Upper lobe of left lung (tissue), 6 donors: Measurements from ENCODE around the gene LRBA. TPM values are rescaled to one million over a fixed set of nuclear protein-coding genes. Genes with fewer than 3 reads are reported as not detected.
"Not testable (repeated sequence)": the region's sequence is repeated elsewhere in the genome, so short reads cannot be mapped to it uniquely, and the experiment has no call there.

Source experiments
- ATAC-seq, 2 donors: fragments of 200-7000 bp; cut with Tn5 transposase; one replicate each; pipeline ENCODE4 v1.9.1; 2022; ENCODE audit warnings: mild to moderate bottlenecking in 2 of 2, moderate library complexity in 2 of 2; ENCODE audit not compliant: low FRiP score in 2 of 2
- DNase-seq, 2 donors: peaks; one replicate each; pipeline ENCODE4 v3.0.0-alpha.2; 2019 to 2020
- H3K27ac ChIP-seq, 4 donors: fragments of 200-600 bp; sonication (generic); one replicate each; pipeline ENCODE4 v1.5.1; 2016 to 2019
- H3K27me3 ChIP-seq, 4 donors: fragments of 200-600 bp; sonication (generic); one replicate each; pipeline ENCODE4 v1.5.1; 2017 to 2019
- H3K36me3 ChIP-seq, 4 donors: fragments of 200-600 bp; sonication (generic); one replicate each; pipeline ENCODE4 v1.5.1; 2016 to 2019
- H3K4me1 ChIP-seq, 4 donors: fragments of 200-600 bp; sonication (generic); one replicate each; pipeline ENCODE4 v1.5.1; 2018 to 2019
- H3K4me3 ChIP-seq, 4 donors: fragments of 200-600 bp; sonication (generic); one replicate each; pipeline ENCODE4 v1.5.1; 2017 to 2019; ENCODE audit warnings: mild to moderate bottlenecking in 2 of 4, moderate library complexity in 1 of 4
- H3K9me3 ChIP-seq, 4 donors: fragments of 200-600 bp; sonication (generic); one replicate each; pipeline ENCODE4 v1.5.1; 2018 to 2019
- EP300 ChIP-seq, 4 donors: sonication (generic); formaldehyde crosslinking; IDR thresholded peaks; one replicate each; pipeline ENCODE4 v1.5.1; 2017; ENCODE audit warnings: antibody characterized with exemption in 4 of 4, control low read depth in 2 of 4
- POLR2A ChIP-seq, 4 donors: fragments of 450-650 bp; IDR thresholded peaks; one replicate each; pipeline ENCODE4 v1.5.1; 2016 to 2017; ENCODE audit warnings: antibody characterized with exemption in 4 of 4, mild to moderate bottlenecking in 2 of 4
- POLR2AphosphoS5 ChIP-seq, 2 donors: sonication (generic); formaldehyde crosslinking; IDR thresholded peaks; one replicate each; pipeline ENCODE4 v1.5.1; 2017; ENCODE audit warnings: antibody characterized with exemption in 2 of 2
- WGBS, 2 donors: methylation state at CpG; one replicate each; pipeline ENCODE4 v1.1.5; 2017 to 2018; 5-methylcytosine and 5-hydroxymethylcytosine counted together
- total RNA-seq, 6 donors: library from RNA; depleted of rRNA in 4 of 6; stranded (reverse); fragments of >200 nt in 4 of 6; gene quantifications; one replicate each; pipeline versions ENCODE4 v1.1.0 to v1.2.1, GENCODE V29; 2016 to 2021
- TF ChIP-seq, protein P1 (sequence below), 6 experiments: fragments of 450-650 bp in 4 of 6; fragments of 200-600 bp in 2 of 6; sonication (generic) in 2 of 6; IDR thresholded peaks; one replicate each; pipeline ENCODE4 v1.5.1; 2016 to 2019; ENCODE audit warnings: antibody characterized with exemption in 6 of 6
- donor health status: DM: no; HTN: no; CAD: no; lungs with moderate emphysema.
- donor health status: DM: no; HTN: yes; CAD: no; lungs with severe emphysema.

The LRBA gene
- total RNA-seq, 6 donors from 2014 or later = 34.7 to 139 (median 56.4) TPM

DNA sequence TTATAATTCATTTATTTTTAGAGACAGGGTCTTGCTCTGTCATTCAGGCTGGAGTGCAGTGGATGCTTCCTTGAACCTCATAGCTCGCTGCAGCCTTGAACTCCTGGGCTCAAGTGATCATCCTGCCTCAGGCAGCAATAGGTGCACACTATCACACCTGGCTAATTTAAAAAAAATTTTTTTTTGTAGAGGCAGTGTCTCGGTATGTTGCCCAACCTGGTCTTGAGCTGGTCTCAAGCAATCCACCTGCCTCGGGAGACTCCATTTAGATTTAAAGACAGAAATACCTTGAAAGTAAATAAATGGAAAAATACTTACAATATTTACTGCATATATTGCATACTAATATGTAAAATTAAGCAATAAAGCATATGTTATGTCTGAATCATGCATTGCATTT, 473.4 kb downstream of the LRBA start:
- no peaks in the 10 kb centered on the region for H3K9me3 ChIP-seq
- no peak overlapping the region for H3K4me3 ChIP-seq
- H3K27me3 ChIP-seq = no peaks in the 10 kb centered on the region
- DNase-seq (no peak), ATAC-seq (no peak)
- TF ChIP-seq EP300 (IDR thresholded peaks at IDR 0.05) = no peak
- TF ChIP-seq POLR2AphosphoS5 (IDR thresholded peaks at IDR 0.05) = no peak
- TF ChIP-seq, protein P1, sequence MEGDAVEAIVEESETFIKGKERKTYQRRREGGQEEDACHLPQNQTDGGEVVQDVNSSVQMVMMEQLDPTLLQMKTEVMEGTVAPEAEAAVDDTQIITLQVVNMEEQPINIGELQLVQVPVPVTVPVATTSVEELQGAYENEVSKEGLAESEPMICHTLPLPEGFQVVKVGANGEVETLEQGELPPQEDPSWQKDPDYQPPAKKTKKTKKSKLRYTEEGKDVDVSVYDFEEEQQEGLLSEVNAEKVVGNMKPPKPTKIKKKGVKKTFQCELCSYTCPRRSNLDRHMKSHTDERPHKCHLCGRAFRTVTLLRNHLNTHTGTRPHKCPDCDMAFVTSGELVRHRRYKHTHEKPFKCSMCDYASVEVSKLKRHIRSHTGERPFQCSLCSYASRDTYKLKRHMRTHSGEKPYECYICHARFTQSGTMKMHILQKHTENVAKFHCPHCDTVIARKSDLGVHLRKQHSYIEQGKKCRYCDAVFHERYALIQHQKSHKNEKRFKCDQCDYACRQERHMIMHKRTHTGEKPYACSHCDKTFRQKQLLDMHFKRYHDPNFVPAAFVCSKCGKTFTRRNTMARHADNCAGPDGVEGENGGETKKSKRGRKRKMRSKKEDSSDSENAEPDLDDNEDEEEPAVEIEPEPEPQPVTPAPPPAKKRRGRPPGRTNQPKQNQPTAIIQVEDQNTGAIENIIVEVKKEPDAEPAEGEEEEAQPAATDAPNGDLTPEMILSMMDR (IDR thresholded peaks at IDR 0.05) = no peak
- TF ChIP-seq POLR2A (IDR thresholded peaks at IDR 0.05) = no peak
- no peaks in the 10 kb centered on the region for H3K36me3 ChIP-seq
- 95 to 96% methylated on average over 3 of the region's 3 CpGs for WGBS, 2 donors
- peaks cover 0 to 6% (median 0%) of the 10 kb centered on the region in 4 donors for H3K4me1 ChIP-seq
- no peak overlapping the region for H3K27ac ChIP-seq

DNA sequence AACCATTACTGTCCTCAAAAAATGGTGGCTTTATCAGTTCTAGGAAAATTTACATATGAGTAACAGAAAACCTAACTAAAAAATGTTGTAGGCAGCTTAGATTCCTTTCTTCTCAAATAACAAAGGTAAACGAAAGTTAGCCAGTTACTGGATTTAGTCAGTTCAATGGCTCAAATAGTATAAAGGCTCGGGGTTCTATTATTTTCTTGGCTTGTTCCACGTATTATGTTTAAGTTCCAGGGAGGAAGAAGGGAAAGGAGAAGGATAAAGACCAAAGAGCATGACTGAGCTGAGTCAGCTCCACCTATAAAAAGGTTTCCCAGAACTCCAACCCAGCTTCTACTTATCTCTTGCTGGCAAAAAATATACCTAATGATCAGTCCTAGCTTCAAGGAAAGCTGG, 474.1 kb downstream of the LRBA start:
- TF ChIP-seq, protein P1 (IDR thresholded peaks at IDR 0.05) = no peak
- TF ChIP-seq POLR2AphosphoS5 (IDR thresholded peaks at IDR 0.05) = no peak
- TF ChIP-seq EP300 (IDR thresholded peaks at IDR 0.05) = no peak
- TF ChIP-seq POLR2A (IDR thresholded peaks at IDR 0.05) = no peak
- DNase-seq (no peak), ATAC-seq (no peak)
- Histone ChIP-seq H3K9me3 (no peaks in the 10 kb centered on the region), H3K4me3 (no peak overlapping the region), H3K36me3 (no peaks in the 10 kb centered on the region), H3K27me3 (no peaks in the 10 kb centered on the region), H3K4me1 (peaks cover 0 to 6% (median 0%) of the 10 kb centered on the region in 4 donors), H3K27ac (no peak overlapping the region)
- 80 to 89% methylated on average over 3 of the region's 3 CpGs for WGBS, 2 donors

DNA sequence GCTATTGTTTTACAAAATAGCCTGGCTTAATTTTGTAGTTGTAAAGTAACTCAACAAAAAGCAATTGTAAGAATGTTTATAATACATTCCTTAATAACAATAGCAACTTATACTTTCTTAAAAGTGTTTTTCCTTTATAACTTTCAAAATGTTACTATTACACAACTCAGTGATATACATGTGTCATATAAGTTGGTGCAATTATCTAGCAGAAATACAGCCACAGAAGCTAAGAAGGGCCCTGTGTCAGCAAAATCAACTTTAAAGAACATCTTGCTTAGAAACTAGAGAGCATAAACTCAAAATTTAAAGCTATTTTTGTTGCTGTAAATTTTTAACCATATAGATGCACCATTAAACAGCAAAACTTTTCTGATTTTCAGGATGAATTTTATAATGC, 474.5 kb downstream of the LRBA start:
- no peak overlapping the region for H3K4me3 ChIP-seq
- ATAC-seq = no peak
- no peaks in the 10 kb centered on the region for H3K9me3 ChIP-seq
- peaks cover 0 to 6% (median 0%) of the 10 kb centered on the region in 4 donors for H3K4me1 ChIP-seq
- no peak for DNase-seq
- no peaks in the 10 kb centered on the region for H3K27me3 ChIP-seq
- TF ChIP-seq POLR2AphosphoS5 (IDR thresholded peaks at IDR 0.05) (no peak), POLR2A (IDR thresholded peaks at IDR 0.05) (no peak), EP300 (IDR thresholded peaks at IDR 0.05) (no peak)
- TF ChIP-seq, protein P1 (IDR thresholded peaks at IDR 0.05) = no peak
- no peak overlapping the region for H3K27ac ChIP-seq
- no peaks in the 10 kb centered on the region for H3K36me3 ChIP-seq

DNA sequence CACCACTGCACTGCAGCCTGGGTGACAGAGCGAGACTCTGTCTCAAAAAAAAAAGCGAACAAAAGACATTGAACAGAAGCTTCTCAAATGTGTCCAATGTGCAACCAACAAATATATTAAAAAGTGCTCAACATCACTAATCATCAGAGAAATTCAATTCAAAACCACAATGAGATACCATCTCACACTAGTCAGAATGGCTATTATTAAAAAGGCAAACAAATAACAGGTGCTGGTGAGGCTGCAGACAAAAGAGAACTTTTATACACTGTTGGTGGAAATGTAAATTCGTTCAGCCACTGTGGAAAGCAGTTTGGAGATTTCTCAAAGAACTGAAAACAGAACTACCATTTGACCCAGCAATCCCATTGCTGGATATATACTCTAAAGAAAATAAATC, 477.2 kb downstream of the LRBA start:
- WGBS, 2 donors = 96 to 98% methylated on average over 3 of the region's 3 CpGs
- DNase-seq, ATAC-seq: not testable (repeated sequence)

GRCh38 chr4:150534818-150535217, 480.3 kb downstream of the LRBA start:
- H3K36me3 ChIP-seq = no peaks in the 10 kb centered on the region
- no peak overlapping the region for H3K27ac ChIP-seq
- TF ChIP-seq, protein P1 (IDR thresholded peaks at IDR 0.05) = no peak
- TF ChIP-seq POLR2AphosphoS5 (IDR thresholded peaks at IDR 0.05) = no peak
- no peak for TF ChIP-seq POLR2A (IDR thresholded peaks at IDR 0.05)
- no peak for TF ChIP-seq EP300 (IDR thresholded peaks at IDR 0.05)
- ATAC-seq (no peak), DNase-seq (no peak)
- H3K4me3 ChIP-seq = no peak overlapping the region
- H3K4me1 ChIP-seq = no peaks in the 10 kb centered on the region
- H3K9me3 ChIP-seq = no peaks in the 10 kb centered on the region
- no peaks in the 10 kb centered on the region for H3K27me3 ChIP-seq

More for the DNA sequence above, 477.2 kb downstream of the LRBA start:
- H3K36me3 ChIP-seq, H3K4me1 ChIP-seq, H3K27me3 ChIP-seq, H3K27ac ChIP-seq, H3K9me3 ChIP-seq, H3K4me3 ChIP-seq: not testable (repeated sequence)
